NCI-H524 (cell line): ENCODE measurements around the gene FAM83B.
"Not testable (repeated sequence)": the region's sequence is repeated elsewhere in the genome, so short reads cannot be mapped to it uniquely, and the experiment has no call there.

Source experiments
- DNase-seq, 2 experiments: peaks; one replicate each; lab custom pipeline; 2025; lab: John Stamatoyannopoulos, UW

The FAM83B gene

DNA sequence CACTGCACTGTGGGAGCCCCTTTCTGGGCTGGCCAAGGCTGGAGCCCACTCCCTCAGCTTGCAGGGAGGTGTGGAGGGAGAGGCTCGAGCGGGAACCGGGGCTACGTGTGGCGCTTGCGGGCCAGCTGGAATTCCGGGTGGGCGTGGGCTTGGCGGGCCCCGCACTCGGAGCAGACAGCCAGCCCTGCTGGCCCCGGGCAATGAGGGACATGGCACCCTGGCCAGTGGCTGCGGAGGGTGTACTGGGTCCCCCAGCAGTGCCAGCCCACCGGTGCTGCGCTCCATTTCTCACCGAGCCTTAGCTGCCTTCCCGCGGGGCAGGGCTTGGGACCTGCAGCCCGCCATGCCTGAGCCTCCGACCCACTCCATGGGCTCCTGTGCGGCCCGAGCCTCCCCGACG, 132.6 kb downstream of the FAM83B start:
- DNase-seq, result not testable (repeated sequence)

DNA sequence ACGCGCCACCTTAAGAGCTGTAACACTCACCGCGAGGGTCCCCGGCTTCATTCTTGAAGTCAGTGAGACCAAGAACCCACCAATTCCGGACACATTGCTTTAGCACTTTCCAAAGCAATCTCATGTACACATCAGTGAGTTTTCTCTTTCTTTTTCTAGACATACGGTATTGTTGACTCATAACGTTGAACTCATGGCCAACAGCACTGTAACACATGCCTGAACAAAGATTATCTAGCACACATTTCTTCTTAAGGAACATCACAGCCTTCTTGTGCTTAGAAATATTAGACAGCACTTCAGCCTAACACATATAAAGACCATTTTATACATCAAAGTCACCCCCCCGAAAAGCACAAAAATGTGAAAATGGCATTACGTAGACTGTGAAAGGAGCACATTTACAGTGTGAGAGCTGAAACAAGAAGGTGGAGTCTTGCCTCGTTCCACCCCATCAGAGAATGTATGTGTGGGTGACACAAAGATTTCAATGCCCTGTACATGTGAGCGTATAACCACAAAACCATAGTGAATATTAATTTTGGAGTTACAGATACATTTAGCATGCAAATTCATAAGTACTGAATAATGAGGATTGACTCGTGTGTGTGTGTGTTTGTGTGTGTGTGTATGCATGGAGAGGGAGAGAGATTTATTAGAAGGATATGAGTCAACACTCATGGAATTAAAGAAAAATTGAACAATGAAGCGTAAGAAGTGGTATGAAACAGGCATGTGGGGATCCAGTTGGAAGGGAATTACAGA, 134.1 kb downstream of the FAM83B start:
- DNase-seq, result no peak

DNA sequence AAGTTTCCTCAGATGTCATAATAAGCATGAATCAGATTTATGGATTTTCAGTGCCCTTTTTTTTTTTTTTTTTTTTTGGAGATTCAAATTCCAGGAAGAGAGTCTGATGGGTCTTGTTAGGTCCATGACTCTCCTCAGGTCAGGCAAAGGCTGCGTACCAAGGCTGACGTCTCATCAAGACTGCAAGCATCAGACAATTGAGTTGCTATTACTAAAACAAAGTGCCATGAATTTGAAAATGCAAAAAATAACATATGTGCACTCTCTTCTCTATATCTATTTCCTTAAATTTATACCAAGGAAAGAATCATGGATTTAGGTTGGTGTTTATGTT, 134.7 kb downstream of the FAM83B start:
- no peak for DNase-seq

DNA sequence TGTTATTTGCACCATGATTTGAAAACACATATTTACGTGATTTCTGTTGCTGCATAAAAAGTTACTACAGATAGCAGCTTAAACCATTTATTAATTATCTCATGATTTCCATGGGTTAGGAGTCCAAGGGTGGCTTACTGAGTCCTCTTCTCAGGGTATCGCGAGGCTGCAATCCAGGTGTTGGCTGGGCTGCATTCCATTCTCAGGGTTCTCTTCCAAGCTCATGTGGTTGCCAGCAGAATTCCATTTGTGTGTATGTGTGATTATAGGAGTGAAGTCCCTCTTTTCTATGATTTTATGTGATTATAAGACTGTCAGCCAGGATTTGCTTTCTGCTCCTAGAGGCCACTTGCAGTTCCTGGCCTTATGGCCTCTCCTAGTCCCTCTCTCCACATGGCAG, 135.1 kb downstream of the FAM83B start:
- DNase-seq, result no peak

DNA sequence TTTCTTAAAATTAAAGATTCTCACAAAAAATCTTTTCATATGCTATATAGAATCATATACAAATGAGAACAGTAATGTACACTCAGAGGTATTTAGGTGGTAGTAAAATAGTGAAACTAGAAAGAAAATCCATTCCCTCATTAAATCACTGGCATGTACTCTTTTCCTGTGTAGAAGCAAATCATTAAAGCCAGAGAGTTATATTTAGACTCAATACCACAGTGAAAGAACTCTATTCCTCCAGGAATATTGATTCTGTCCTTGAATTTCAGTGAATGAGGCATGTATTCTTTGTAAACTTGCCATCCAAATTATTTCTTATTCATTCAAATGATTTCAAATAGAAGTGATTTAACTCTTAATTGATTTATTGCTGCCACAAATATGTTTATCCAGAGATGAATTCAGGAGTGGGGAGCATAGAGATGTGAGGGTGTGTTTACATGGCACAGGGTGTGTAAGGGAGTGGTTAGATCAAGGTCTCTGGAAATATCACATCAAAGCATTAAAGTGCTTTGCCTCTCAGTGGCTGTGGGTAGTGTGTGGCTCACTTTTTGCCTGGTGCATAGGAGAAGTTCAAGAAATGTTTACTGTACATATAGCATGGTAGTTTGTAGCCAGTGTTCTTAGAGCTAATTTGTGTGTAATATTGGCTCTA, 141.2 kb downstream of the FAM83B start:
- no peak for DNase-seq

DNA sequence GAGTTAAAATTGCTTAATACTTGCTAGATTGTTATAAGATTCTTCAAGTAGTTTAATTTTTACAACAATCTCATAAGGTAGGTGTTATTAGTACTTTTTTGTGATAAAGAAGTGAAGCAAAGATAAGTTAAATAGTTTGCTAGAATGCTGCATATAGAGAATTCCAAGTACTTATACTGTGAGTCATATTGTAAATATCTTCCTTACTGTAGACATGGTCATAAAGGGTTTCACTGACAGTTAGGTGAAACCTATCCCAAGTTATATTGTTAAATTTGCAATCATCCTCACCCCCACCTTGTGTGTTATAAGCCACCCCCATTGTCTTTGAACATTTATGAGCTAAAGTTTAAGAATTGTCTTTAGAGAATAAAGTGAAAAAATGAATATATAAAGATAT, 142.0 kb downstream of the FAM83B start:
- no peak for DNase-seq

DNA sequence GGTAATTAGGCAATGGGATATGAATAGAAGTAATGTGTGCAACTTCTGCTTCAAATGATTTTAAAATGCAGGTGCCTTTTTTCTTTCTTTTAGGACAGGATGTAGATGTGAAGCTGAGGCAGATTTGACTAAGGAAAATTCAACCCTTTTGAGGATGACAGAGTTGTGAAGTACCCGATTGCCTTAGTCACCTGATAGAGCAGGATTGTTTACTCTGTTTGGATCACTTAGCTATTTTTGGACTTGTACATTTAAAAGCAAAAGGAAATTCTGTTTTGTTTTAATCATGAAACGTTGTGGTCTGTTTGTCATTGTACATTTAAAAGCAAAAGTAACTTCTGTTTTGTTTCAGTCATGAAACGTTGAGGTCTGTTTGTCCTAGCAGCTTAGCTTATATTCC, 143.4 kb downstream of the FAM83B start:
- DNase-seq, result no peak
